ENCODE results near the gene PRKCZ.

GRCh38 chr1:2124446-2125198, 74.4 kb downstream of the PRKCZ start:
- TF ChIP-seq CTCF (IDR thresholded peaks at IDR 0.05; ENCODE audit: low read depth, low read length), result no peak
- TF ChIP-seq EZH2phosphoT487 (IDR thresholded peaks at IDR 0.05; ENCODE audit: low read depth), result no peak

Data from OCI-LY3 (cell line).